HG03045 (cell line): ENCODE measurements around the gene CKAP2L.
A peak's percentile ranks its signal among the peaks of the same experiment; 100 is the strongest.
"Not testable (repeated sequence)": the region's sequence is repeated elsewhere in the genome, so short reads cannot be mapped to it uniquely, and the experiment has no call there.

Source experiments
- ATAC-seq: cut with Tn5 transposase; IDR thresholded peaks from one replicate; pipeline ENCODE4 v1.9.1; 2021; ENCODE audit warnings: mild to moderate bottlenecking, moderate library complexity; ENCODE audit not compliant: unreplicated experiment

The CKAP2L gene

DNA sequence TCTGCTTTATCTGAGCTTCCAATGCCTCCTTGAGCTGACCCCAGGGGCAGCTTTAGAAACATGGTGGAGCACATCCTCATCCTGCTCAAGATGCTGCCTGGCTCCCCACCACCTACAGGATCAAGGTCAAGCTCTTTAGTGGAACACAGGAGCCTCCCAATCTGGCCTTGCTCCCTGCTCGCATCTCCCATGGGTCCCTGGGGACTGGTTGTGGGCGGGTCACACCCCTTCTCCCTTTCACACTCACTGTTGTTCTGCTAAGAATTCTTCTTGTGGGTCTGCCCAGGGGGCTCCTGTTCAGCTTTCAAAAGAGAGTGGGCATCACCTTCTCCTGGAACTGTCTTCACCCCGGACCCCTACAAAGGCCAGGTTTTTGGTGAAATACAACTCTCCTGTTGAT lies 51.9 kb downstream of the CKAP2L start:
- no peak for ATAC-seq

DNA sequence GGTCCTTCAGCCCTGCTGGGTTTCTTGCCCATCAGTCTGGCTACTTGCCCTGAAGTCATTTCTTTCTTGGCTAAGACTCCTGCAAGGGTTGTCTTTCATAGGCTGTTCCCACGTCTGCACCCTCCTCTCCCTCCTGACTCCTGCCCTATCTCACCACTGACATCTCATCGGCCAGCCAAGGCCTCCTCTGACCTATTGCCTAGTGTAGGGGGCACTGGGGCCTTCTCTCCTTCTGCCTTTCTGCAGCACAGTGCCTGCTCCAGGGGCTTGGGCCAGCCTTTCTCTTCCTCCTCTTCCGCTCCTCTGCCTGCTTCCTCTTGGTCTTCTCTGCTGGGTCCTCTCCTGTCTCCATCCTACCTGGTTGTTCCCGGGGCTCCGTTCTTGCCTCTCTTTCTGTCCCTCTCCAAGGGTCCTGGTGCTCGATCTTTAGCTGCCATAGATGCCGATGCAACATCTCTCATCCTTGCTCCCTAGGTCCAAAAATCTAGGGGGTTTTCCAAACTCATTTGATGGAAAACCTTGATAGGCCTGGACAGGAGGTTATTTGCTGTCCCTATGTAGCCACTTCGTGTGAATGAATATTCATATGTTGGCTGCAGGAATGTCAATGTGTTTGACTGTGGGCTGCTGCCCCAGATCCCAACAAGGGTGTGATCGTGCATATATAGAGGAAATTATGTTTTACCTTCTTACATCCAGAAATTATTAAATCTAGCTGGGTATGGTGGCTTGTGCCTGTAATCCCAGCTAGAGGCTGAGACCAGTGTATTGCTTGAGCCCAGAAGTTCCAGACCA lies 53.3 kb downstream of the CKAP2L start:
- ATAC-seq, result no peak

DNA sequence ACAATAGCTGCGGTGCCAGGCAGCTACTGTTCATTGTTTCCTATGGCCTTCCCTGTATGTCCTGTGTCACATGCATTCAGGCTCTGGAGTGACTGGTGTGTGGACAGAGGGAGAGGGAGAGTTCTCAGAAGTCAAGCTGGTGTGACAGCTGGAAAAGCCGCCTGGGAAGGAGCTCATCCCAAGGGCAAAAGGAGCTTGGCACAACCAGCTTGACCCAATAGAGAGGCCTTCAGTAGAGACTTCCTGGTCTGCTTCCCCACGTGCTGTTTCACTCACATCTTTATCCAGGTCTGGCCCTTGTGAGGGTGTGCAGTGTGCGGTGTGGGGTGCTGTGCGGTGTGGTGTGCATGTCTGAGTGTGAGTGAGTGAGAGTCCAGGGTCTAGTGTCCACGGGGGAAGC lies 54.7 kb downstream of the CKAP2L start:
- ATAC-seq, result no peak

DNA sequence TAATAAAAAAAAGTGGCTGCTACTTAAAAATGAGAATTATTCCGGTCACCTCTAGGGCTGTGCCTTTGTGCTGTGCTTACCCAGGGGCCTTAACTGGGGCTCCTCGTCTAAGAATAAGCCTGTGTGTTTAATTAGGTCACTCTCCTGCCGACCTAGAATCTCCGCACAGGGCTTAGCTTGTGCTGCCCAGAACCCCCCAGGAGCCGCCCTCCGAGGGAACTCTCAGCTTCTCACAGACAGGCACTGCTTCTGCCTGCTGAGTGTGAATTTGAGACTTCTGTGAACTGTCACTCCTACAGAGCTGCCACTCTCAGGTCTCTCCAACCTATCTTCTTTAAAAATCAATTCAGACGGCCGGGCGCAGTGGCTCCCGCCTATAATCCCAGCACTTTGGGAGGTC lies 55.4 kb downstream of the CKAP2L start:
- no peak for ATAC-seq

DNA sequence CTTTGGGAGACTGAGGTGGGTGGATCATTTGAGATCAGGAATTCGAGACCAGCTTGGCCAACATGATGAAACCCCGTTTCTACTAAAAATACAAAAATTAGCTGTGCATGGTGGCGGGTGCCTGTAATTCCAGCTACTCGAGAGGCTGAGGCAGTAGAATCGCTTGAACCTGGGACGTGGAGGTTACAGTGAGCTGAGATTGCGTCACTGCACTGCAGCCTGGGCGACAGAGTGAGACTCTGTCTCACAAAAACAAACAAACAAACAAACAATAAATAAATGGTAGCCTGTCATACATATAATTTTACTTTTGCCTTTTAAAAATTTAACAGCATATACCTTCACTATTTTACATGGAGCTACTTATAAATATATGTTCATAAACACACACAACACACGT lies 57.5 kb downstream of the CKAP2L start:
- ATAC-seq, result not testable (repeated sequence)

DNA sequence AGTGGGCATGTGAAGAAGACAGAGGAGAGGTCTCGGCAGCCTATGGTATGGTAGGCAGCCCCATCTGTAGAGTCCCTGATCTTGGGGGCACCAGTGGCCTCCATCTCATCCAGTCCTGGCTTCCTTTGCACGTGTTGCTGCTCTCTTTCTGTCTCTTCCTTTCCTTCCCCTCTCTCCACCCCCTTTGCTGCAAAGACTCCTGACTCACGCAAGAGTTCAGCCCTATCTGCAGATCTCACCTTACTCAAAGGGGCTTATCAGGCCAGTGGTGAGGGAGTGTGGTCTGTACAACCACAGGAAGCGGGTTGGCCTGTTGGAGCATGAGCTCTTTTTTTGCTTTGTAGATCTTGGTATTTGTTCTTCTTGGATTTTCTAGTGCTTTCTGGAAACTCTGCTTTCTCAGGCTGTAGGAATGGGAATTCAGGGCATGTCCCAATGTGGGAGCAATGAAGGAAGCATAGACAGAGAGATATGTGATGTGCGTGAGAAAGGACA lies 58.2 kb downstream of the CKAP2L start:
- ATAC-seq, result no peak

DNA sequence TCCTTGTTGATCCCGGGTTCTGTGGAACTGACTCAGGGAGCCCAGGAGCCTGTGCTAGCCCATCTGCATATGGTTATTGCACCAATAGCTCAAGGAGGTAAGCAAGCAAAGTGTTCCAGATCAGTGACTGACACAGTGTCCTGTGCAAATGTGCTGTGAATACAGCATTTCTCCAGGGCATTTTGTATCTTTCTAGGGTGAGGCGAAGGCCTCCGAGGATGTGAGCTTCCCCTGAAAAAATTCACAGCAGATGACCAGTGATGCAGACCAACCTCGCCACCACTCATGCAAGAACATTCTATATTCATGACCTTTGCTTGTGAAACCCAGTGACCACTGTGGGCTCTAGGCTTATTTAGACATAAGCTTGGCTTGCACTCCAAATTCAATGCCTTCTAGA lies 58.8 kb downstream of the CKAP2L start:
- ATAC-seq, result no peak

DNA sequence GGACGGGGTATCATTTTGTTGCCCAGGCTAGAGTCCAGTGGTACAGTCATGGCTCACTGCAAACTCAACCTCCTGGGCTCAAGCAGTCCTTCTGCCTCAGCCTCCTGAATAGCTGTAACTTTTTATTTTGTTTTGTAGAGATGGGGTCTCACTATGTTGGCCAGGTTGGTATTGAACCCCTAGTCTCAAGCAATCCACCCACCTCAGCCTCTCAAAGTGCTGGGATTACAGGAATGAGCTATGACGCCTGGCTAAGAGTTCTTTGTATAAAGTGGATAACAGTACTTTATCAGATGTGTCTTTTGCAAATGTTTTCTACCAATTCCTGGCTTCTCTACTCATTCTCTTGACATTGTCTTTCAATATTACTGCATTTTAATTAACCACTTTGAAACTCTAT lies 60.7 kb downstream of the CKAP2L start:
- no peak for ATAC-seq

DNA sequence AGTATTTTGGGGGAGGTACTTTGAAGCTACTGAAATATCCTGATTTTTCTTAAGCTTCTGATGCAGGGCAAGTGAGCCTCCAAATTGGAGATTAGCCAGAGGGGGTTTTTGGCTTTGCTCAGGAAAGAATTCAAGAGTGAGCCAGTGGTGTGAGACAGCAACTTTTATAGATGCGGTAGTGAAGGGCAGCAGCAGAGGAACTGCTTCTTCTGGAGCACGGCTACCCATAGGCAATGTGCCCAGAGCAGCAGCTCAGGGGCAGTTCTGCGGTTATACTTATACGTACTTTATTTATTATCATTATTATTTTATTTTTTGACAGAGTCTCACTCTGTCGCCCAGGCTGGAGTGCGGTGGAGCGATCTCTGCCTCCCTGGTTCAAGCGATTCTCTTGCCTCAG lies 63.4 kb downstream of the CKAP2L start:
- no peak for ATAC-seq

DNA sequence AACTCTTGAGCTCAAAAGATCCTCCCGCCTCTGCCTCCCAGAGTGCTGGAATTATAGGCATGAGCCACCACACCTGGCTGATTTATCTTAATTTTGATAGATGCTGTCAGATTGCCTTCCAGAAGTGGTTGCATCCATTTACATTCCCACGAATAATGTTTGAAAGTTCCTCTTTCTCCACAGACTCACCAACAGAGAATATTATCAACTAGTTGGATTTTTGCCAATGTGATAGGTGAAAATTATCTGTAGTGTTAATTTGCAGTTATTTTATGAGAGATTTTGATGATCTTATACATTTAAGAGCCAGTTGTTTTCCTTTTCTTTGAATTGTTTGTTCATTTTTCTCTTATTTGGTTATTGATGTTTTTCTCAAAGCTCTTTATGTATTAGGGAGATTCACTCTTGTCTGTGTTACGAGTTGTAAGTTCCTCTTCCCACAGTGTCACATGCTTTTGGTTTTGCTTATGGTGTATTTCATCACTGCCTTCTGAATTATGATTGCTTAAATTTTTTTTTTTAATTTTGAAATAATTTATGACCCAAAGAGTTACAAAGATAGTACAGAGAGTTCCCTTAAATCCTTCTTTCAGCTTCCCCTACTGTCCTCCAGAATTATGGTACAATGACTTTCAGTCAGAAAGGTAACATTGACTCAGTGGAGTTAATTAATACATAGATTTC lies 64.3 kb downstream of the CKAP2L start:
- no peak for ATAC-seq

DNA sequence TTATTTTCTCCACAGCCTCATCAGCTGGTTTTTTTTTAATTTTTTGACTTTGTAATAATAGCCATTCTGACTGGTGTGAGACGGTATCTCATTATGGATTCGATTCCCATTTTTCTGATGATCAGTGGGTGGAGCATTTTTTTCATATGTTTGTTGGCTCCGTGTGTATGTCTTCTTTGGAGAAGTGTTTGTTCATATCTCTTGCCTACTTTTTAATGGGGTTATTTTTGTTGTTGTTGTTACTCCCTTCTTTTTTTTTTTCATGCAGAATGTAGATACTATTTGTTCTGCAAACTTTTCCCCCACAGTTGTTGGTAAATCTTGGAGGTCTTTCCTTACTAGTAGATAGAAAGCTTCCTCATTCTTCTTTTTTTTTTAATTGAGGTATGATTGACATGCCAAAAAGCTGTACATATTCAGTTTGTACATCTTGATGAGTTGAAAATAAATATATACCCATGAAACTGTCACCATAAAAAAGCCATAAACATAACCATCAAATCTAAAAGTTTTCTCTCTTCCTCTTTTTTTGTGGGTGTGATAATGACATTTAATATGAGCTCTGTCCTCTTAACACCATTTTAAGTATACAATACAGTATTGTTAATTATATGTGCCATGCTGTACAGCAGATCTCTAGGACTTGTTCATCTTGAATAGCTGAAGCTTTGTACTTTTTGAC lies 65.4 kb downstream of the CKAP2L start:
- no peak for ATAC-seq

DNA sequence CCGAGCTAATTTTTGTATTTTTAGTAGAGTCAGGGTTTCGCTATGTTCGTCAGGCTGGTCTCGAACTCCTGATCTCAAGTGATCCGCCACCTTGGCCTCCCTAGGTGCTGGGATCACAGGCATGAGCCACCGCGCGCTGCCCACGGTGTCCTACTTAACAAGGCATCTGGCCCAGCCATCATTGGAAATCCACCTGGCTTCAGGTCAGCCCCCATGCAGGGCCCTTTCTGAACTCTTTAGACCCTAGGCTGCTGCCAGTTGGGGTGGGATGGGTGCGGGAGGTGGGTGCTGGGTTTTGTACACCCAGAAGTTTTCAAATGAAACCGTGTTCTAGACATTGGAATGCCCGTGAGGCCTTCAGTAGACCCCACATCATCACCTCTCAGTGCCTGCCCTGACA lies 70.2 kb downstream of the CKAP2L start:
- ATAC-seq, result no peak

DNA sequence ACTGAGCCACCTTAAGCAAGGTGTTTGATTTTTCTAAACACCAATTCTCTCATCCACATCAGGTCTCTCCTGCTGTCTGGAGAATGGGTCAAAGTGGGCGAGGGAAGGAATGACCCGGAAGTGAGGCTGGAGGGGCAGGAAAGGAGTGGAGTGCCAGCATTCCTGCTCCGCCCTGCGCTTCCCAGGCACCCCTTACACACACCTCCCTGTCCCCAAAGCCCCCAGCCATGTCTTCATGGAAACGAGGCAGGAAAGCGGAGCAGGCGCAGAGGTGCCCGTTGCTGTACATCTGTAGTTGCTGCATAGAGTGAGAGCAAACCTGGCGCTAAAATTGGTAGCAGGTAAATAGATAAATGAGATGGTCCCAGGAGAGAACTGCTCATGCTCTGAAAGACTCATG lies 70.8 kb downstream of the CKAP2L start:
- ATAC-seq, result no peak

DNA sequence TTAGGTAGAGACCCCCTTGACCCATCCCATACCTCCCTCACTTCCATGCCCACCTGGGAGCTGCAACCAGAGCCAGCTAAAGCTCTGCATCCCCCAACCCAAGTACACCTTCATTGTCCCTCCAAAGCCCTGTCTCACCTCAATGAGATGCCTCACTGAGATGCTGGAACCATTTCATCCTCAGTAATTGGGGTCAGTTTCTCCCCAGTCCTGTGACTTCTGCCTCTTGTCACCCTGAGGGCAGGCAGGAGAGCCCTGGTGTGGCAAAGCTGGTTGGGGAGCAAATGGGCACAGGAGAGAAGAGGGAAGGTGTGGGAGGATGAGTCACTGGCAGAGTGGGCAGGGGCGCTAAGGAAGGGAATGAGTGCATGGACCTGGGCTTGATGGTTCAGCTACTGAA lies 71.5 kb downstream of the CKAP2L start:
- ATAC-seq, result no peak

DNA sequence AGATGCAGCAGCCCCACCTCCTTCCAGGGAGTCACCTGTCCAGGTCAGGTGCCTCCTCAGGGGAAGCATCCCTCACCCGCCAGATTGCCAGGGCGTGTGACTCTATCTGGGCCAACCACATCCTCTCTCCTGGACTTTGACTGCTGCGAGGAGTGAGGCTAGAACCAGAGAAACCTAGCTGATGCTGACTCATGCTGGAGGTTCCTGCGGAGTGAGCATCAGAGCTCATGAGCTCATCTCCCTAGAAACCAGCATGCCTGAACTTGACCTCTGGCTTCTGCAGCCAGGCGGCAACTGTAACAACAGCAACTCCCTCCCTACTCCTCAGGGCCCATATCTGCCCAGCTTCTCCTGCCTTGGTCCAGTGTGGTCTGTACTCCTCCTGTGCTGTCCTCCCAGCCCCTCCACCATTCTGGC lies 71.9 kb downstream of the CKAP2L start:
- peak; percentile 76 for ATAC-seq

DNA sequence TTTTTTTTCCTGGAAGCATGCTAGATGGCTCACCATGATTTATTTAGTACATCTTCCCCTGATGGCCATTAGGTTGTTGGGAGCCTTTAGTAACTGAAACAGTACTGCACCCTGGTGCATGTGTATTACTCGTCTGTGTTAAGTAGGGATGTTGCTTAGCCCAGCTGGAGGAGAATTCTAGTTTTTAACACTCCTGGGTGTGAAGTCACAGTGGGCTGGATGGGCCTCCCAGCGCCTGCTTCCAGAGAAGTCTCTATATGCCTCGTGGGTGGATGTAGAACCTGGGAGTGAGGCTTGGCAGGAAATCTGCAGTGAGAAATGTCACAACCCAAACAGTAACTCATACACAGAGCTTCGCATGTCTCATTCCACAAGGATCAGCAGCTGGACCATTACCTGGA lies 72.5 kb downstream of the CKAP2L start:
- no peak for ATAC-seq

DNA sequence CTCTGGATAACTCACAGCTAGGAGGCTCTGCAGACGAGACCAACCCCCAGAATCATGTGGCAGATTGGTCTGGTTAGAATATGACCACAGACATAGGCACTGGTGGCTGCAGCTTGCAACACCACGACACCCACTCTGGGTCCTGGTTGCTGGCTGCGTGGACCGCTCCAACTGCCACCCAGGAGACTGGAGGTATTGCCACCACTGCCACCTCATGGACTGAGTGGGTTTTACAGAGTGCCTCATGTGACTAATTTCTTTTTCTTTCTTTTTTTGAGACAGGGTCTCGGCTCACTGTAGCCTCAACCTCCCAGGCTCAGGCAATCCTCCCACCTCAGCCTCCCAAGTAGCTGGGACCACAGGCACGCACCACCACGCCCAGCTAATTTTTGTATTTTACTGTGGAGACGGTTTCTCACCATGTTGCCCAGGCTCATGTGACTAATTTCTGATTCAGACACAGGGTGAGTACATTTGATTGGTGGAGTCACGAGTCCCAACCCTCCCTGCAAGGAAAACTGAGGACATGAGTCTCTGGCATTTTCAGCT lies 73.5 kb downstream of the CKAP2L start:
- peak; percentile 38 for ATAC-seq

DNA sequence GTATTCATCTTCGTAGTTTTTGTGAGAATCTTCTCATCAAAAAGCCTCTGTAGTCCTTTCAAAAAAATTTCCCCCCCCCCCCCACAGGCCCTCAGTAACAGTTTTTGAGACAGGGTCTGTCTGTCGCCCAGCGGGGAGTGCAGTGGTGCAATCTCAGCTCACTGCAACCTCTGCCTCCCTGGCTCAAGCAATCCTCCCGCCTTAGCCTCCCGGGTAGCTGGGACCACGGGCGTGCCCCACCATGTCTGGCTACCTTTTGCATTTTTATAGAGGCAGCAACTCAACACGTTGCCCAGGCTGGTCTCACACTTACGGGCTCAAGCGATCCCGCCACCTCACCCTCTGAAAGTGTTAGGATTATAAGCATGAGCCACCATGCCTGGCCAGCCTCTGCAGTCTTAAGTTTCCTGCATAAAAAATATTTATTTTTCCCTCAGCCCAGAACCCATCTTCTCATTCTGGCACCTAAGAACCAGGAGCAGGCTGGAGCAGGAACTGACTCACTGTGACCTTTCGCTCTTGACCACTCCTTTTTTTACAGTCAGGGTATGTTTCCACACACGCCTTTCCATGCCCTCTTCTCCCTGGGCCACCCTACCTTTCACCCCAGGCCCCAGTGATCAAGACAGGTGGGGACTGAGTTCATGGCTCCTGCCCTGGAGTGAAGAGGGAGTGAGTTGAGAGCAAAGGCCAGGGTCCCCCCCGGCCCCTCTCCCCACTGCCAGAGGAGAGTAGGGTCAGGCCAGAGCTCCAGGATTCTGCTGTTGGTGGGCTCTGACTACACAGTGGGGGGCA lies 76.1 kb downstream of the CKAP2L start:
- ATAC-seq, result no peak

DNA sequence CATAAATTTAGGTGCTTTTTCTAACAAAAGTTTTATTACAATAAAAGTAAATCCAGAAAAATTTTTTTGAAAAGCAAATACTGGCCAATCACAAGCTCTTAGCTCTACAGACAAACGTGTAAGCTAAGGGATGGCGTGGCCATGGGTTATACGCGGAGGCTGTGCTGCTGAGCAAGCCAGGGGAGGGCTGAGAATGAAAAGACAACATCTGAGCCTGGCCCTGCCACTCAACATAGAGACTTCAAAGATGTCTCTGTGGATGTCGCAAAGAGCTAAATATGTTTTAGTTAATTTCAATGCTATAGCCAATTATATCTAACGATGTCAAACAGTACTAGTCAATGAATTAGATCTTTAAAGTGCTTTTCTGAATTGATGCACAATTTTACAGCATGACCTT lies 76.9 kb downstream of the CKAP2L start:
- ATAC-seq, result no peak
